A549 (cell line): ENCODE results near the gene SPECC1. TPM values are rescaled to one million over a fixed set of nuclear protein-coding genes. Genes with fewer than 3 reads are reported as not detected.
"Not testable (repeated sequence)": the region's sequence is repeated elsewhere in the genome, so short reads cannot be mapped to it uniquely, and the experiment has no call there.

ENCODE experiments used
- ATAC-seq, 2 experiments: fragments of 200-7000 bp in 1 of 2; fragments of >200 bp in 1 of 2; cut with Nextera tagmentation in 1 of 2; cut with Tn5 transposase in 1 of 2; 3 replicates each; pipeline versions ENCODE4 v1.8.0 to v1.9.1; 2018 to 2020; ENCODE audit warnings: mild to moderate bottlenecking in 1 of 2, moderate library complexity in 1 of 2
- CTCF ChIA-PET: fragments of 300-600 bp; sonication (Branson Sonifier 250); formaldehyde crosslinking; extraction: SDS; loops from one replicate; lab custom pipeline; 2021; ENCODE audit warnings: antibody characterized with exemption, inconsistent platforms; lab: Yijun Ruan, JAX
- POLR2A ChIA-PET: fragments of 350-600 bp; formaldehyde crosslinking; extraction: SDS; loops from one replicate; lab custom pipeline; 2021; ENCODE audit warnings: antibody characterized with exemption, inconsistent platforms; lab: Yijun Ruan, JAX
- DNase-seq, 2 experiments: peaks; one replicate each; pipeline versions ENCODE4 v3.0.0 to v3.0.0-alpha.2; 2011 to 2016; ENCODE audit warnings: low read depth in 1 of 2, low spot score in 1 of 2
- FAIRE-seq: peaks from 2 replicates; lab custom pipeline; 2011; peaks lifted over from hg19 to GRCh38; lab: Jason Lieb, UNC
- H3K27ac ChIP-seq, 2 experiments: fragments of >200 bp; sonication (Bioruptor Twin); formaldehyde crosslinking; 3 replicates each; pipeline ENCODE4 v1.5.1; 2016 to 2017
- H3K4me1 ChIP-seq: fragments of >200 bp; sonication (Bioruptor Twin); formaldehyde crosslinking; 3 replicates; pipeline ENCODE4 v1.6.1; 2016
- H3K4me2 ChIP-seq: fragments of >200 bp; sonication (Bioruptor Twin); formaldehyde crosslinking; 3 replicates; pipeline ENCODE4 v1.6.1; 2016
- H3K4me3 ChIP-seq: fragments of >200 bp; sonication (Bioruptor Twin); formaldehyde crosslinking; 3 replicates; pipeline ENCODE4 v1.5.1; 2016
- H3K9me3 ChIP-seq: fragments of >200 bp; sonication (Bioruptor Twin); formaldehyde crosslinking; 3 replicates; pipeline ENCODE4 v1.6.1; 2016
- CBX8 ChIP-seq: fragments of 200-600 bp; sonication (generic); IDR thresholded peaks from 2 replicates; pipeline ENCODE4 v1.6.1; 2016
- CEBPB ChIP-seq, 2 experiments: fragments of >200 bp in 1 of 2; sonication (Bioruptor Twin) in 1 of 2; formaldehyde crosslinking in 1 of 2; IDR thresholded peaks; 2 replicates each; pipeline ENCODE4 v1.6.1; 2012 to 2016
- EHF ChIP-seq: fragments of 250-450 bp; sonication (Bioruptor Pico); IDR thresholded peaks from 2 replicates; pipeline ENCODE4 v1.5.0; 2020; ENCODE audit warnings: mild to moderate bottlenecking
- HDAC2 ChIP-seq: fragments of 200-600 bp; sonication (generic); IDR thresholded peaks from 2 replicates; pipeline ENCODE4 v1.6.1; 2016
- HOXA7 ChIP-seq: fragments of 250-450 bp; sonication (Bioruptor Pico); IDR thresholded peaks from 2 replicates; pipeline ENCODE4 v1.5.0; 2020; ENCODE audit warnings: mild to moderate bottlenecking, moderate library complexity
- JUNB ChIP-seq: fragments of >200 bp; sonication (Bioruptor Twin); formaldehyde crosslinking; IDR thresholded peaks from 2 replicates; pipeline ENCODE4 v1.6.1; 2016
- KDM5A ChIP-seq: fragments of 200-600 bp; sonication (generic); IDR thresholded peaks from 2 replicates; pipeline ENCODE4 v1.6.1; 2016; ENCODE audit warnings: antibody characterized with exemption, mild to moderate bottlenecking
- NPAS2 ChIP-seq: fragments of 250-450 bp; sonication (Bioruptor Pico); IDR thresholded peaks from 2 replicates; pipeline ENCODE4 v1.8.0; 2022; ENCODE audit warnings: mild to moderate bottlenecking, moderate library complexity, borderline replicate concordance
- NR3C1 ChIP-seq: fragments of >200 bp; sonication (Bioruptor Twin); formaldehyde crosslinking; IDR thresholded peaks from 3 replicates; pipeline ENCODE4 v1.6.1; 2017
- SMC3 ChIP-seq: fragments of >200 bp; sonication (Bioruptor Twin); formaldehyde crosslinking; IDR thresholded peaks from 3 replicates; pipeline ENCODE4 v1.6.1; 2018; ENCODE audit warnings: inconsistent platforms
- ZFP36 ChIP-seq: fragments of 450-650 bp; IDR thresholded peaks from 2 replicates; pipeline ENCODE4 v1.6.1; 2014; ENCODE audit warnings: borderline replicate concordance; ENCODE audit not compliant: partially characterized antibody
- WGBS: methylation state at CpG from one replicate; pipeline ENCODE4 v1.1.6; 2017; ENCODE audit errors: missing lambda C conversion rate; 5-methylcytosine and 5-hydroxymethylcytosine counted together
- polyA plus RNA-seq, 4 experiments: library from polyadenylated mRNA; depleted of rRNA in 3 of 4; stranded (reverse); fragments of >200 nt; fragmentation: RNase III in 1 of 4; extraction: RNeasy Plus Mini Kit Qiagen cat#74134 plus additional on column Dnase treatment in 1 of 4; gene quantifications; 2 replicates in 3 of 4; 3 replicates in 1 of 4; pipeline ENCODE4 v1.2.3, GENCODE V29; 2011 to 2017
- TF ChIP-seq, protein P1 (sequence below): fragments of >200 bp; sonication (Bioruptor Twin); formaldehyde crosslinking; IDR thresholded peaks from 3 replicates; pipeline ENCODE4 v1.6.1; 2016
- TF ChIP-seq, protein P2 (sequence below): IDR thresholded peaks from 2 replicates; pipeline ENCODE4 v1.6.1; 2012; ENCODE audit warnings: low read depth, borderline replicate concordance
- TF ChIP-seq, protein P3 (sequence below): fragments of >200 bp; sonication (Bioruptor Twin); formaldehyde crosslinking; IDR thresholded peaks from 2 replicates; pipeline ENCODE4 v1.6.1; 2016
- TF ChIP-seq, protein P4 (sequence below): fragments of 250-450 bp; sonication (Bioruptor Pico); IDR thresholded peaks from 2 replicates; pipeline ENCODE4 v1.5.0; 2021; ENCODE audit warnings: mild to moderate bottlenecking, moderate library complexity, borderline replicate concordance
- TF ChIP-seq, protein P5 (sequence below): IDR thresholded peaks from 2 replicates; pipeline ENCODE4 v1.6.1; 2012

The SPECC1 gene
- polyA plus RNA-seq, 2 of the 4 experiments (the other 2 are of a cell fraction): 45.1 to 66.2 TPM

DNA sequence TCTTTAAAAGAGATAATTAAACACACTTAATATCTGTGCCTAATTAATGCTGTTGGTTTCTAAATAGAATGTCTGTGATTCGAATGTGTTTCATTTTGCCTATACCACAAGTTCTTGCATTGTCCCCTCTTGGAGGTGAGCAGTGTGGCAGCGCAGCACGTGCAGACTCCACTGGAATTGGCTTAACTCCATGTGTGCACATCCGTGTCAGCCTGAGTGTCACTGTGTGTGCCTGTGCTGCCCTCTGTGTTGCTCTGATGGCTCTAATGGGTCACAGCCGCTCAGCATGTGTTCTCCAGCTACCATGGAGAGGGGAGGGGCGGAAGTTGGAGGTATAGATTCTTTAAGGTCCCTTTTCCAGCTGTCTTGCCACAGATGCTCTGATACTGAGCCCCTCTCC is 226.6 kb downstream of the SPECC1 start:
- FAIRE-seq (no peak), ATAC-seq (no peak)
- 92% methylated on average over 6 of the region's 6 CpGs for WGBS

DNA sequence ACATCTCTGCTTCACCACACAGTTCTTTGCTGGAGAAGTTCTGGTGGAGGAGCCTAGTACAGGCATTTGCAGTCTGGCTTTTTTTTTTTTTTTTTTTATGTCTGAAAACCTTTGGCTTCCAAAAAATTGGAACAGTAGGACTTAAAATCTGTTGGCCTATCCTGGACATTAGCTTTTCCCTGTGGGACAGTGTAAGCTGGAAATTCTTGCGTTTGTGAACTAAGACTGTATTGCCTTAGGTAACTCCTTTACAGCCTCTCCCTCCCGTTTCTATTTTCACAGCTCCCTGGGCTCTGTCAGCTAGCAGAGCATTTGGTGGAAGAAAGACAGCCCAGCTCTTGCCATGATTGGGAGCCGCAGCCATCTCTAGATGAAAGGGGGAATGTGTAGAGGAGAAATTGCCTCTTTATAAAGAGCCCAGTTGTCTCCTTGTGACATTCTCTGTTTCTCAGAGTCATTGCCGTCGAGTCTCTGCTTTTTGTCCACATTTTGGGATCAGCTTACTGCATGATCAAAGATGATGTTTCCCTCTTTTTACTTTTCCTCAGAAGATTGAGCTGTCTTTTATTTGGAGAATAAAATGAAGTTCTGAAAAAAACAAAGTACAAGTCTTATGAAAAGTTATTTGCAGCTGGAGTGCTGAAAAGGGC is 227.5 kb downstream of the SPECC1 start:
- Histone ChIP-seq H3K9me3 (no peaks in the 10 kb centered on the region), H3K27ac (no peak overlapping the region), H3K4me3 (no peak overlapping the region), H3K4me1 (no peaks in the 10 kb centered on the region), H3K4me2 (no peak overlapping the region)
- TF ChIP-seq, protein P1, sequence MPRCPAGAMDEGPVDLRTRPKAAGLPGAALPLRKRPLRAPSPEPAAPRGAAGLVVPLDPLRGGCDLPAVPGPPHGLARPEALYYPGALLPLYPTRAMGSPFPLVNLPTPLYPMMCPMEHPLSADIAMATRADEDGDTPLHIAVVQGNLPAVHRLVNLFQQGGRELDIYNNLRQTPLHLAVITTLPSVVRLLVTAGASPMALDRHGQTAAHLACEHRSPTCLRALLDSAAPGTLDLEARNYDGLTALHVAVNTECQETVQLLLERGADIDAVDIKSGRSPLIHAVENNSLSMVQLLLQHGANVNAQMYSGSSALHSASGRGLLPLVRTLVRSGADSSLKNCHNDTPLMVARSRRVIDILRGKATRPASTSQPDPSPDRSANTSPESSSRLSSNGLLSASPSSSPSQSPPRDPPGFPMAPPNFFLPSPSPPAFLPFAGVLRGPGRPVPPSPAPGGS: no peak
- TF ChIP-seq HDAC2: no peak
- TF ChIP-seq SMC3: no peak
- ATAC-seq (no peak), FAIRE-seq (no peak), DNase-seq (no peak)
- CTCF ChIA-PET: interaction anchor here (0.9 to 4.6 kb wide), 9 partner anchors 9 to 244 kb away, joined by 3 to 29 read pairs (median 6); no protein-coding TSS in a partner anchor
- WGBS: 89% methylated on average over 5 of the region's 5 CpGs
- POLR2A ChIA-PET: no interaction called here

More for the DNA sequence above, 226.6 kb downstream of the SPECC1 start:
- TF ChIP-seq, protein P2, sequence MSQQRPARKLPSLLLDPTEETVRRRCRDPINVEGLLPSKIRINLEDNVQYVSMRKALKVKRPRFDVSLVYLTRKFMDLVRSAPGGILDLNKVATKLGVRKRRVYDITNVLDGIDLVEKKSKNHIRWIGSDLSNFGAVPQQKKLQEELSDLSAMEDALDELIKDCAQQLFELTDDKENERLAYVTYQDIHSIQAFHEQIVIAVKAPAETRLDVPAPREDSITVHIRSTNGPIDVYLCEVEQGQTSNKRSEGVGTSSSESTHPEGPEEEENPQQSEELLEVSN: no peak
- TF ChIP-seq NPAS2 (CRISPR knock-in tag) (no peak), NR3C1 (no peak), CEBPB (IDR thresholded peaks at IDR 0.05) (no peak), HOXA7 (CRISPR knock-in tag) (no peak), ZFP36 (no peak), JUNB (no peak), CBX8 (no peak), HDAC2 (no peak), SMC3 (no peak), EHF (CRISPR knock-in tag) (no peak), KDM5A (no peak)
- TF ChIP-seq, protein P3, sequence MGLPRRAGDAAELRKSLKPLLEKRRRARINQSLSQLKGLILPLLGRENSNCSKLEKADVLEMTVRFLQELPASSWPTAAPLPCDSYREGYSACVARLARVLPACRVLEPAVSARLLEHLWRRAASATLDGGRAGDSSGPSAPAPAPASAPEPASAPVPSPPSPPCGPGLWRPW: no peak
- TF ChIP-seq, protein P4, sequence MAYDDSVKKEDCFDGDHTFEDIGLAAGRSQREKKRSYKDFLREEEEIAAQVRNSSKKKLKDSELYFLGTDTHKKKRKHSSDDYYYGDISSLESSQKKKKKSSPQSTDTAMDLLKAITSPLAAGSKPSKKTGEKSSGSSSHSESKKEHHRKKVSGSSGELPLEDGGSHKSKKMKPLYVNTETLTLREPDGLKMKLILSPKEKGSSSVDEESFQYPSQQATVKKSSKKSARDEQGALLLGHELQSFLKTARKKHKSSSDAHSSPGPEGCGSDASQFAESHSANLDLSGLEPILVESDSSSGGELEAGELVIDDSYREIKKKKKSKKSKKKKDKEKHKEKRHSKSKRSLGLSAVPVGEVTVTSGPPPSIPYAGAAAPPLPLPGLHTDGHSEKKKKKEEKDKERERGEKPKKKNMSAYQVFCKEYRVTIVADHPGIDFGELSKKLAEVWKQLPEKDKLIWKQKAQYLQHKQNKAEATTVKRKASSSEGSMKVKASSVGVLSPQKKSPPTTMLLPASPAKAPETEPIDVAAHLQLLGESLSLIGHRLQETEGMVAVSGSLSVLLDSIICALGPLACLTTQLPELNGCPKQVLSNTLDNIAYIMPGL (CRISPR knock-in tag): no peak
- TF ChIP-seq, protein P5, sequence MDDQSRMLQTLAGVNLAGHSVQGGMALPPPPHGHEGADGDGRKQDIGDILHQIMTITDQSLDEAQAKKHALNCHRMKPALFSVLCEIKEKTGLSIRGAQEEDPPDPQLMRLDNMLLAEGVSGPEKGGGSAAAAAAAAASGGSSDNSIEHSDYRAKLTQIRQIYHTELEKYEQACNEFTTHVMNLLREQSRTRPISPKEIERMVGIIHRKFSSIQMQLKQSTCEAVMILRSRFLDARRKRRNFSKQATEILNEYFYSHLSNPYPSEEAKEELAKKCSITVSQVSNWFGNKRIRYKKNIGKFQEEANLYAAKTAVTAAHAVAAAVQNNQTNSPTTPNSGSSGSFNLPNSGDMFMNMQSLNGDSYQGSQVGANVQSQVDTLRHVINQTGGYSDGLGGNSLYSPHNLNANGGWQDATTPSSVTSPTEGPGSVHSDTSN: no peak
- TF ChIP-seq, all 56 proteins: peak for 0
- ChIA-PET POLR2A (no interaction called here), CTCF (interaction anchor here (0.9 to 4.6 kb wide), 9 partner anchors 9 to 243 kb away, joined by 3 to 29 read pairs (median 6); no protein-coding TSS in a partner anchor)
- no peak overlapping the region for H3K4me3 ChIP-seq
- DNase-seq: no peak
- H3K9me3 ChIP-seq: no peaks in the 10 kb centered on the region
- H3K4me1 ChIP-seq: no peaks in the 10 kb centered on the region
- no peak overlapping the region for H3K4me2 ChIP-seq
- H3K27ac ChIP-seq: no peak overlapping the region

DNA sequence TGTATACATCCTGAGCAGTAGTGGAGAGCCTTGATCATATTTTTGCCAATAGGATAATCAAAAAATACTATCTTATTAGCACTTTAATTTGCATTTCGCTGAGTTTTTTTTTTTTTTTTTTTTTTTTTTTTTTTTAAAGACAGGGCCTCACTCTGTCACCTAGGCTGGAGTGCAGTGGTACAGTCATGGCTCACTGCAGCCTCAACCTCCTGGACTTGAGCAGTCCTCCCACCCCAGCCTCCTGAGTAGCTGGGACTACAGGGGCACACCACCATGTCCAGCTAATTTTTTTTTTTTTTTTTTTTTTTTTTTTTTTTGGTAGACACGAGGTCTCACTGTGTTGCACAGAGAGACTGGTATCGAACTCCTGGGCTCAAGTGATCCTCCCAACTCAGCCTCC is 230.6 kb downstream of the SPECC1 start:
- H3K9me3 ChIP-seq, POLR2A ChIA-PET, FAIRE-seq, H3K4me2 ChIP-seq, H3K4me3 ChIP-seq, DNase-seq, ATAC-seq, H3K4me1 ChIP-seq, H3K27ac ChIP-seq: not testable (repeated sequence)
- CTCF ChIA-PET: interaction anchor here (1.0 kb wide), 2 partner anchors 13 to 119 kb away, joined by 3 read pairs; no protein-coding TSS in a partner anchor
- 85% methylated on average over 3 of the region's 3 CpGs for WGBS
